GM18858 (cell line): ENCODE measurements around the gene FGD3.
"Not testable (repeated sequence)": the region's sequence is repeated elsewhere in the genome, so short reads cannot be mapped to it uniquely, and the experiment has no call there.

Experiments
- ATAC-seq: cut with Tn5 transposase; IDR thresholded peaks from one replicate; pipeline ENCODE4 v1.9.1; 2021; ENCODE audit not compliant: unreplicated experiment

FGD3 gene

DNA sequence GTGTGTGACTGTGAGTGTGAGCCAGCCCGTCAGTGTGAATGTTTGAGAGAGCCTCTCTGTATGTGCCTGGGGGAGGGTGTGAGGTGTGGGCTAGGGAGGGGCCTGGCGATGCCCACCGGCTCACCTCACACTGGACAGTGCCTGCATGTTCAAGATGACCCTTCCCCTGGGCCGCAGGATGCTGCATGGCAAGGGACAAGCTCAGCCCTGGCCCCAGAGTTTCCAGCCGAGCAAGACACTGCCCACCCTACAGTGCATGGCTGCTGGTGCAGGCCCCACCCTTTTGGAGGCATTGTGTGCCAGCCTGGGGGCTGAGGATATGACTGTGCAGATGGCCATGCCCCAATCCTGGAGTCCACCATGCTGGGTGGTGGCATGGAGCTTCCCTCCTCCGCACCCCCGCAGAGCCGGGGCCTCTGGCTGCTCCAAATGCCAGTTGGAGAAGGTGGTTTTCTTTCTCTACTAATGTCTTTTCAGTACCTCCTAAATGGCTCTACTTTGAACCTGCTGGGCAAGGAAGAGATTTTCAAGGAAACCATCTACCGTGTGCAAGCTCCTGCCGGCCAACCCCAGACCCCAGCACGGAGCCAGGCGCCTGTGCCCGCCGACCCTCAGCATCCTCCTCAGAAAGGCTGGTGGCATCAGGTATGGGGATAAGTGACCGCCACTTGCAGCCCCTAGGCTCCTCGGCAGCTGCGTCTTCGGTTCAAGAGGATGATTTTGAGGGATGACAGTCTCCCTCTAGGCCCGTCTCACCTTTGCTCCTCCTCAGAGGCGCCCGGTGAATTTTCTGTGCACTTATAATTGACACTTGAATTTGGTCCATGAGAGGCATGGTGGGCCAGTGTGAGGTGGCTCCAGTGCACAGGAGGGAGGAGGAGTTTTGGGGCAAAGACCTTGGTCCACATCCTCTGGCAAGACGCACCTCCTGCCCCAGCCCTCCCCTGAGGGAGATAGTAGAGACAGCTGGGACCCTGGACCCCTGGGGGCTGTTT lies 27.7 kb downstream of the FGD3 start:
- ATAC-seq, result no peak

DNA sequence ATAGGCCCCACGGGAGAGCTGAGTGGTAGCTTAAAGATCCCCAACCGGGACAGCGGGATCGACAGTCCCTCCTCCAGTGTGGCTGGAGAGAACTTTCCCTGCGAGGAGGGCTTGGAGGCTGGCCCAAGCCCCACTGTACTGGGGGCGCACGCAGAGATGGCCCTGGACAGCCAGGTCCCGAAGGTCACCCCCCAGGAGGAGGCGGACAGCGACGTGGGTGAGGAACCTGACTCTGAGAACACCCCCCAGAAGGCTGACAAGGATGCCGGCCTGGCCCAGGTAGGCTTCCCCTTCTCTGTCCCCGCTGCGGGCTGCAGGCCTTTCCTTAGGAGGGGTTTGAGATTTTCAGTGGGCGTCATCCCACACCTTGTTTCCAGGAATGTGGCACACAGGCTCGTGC lies 29.1 kb downstream of the FGD3 start:
- no peak for ATAC-seq

DNA sequence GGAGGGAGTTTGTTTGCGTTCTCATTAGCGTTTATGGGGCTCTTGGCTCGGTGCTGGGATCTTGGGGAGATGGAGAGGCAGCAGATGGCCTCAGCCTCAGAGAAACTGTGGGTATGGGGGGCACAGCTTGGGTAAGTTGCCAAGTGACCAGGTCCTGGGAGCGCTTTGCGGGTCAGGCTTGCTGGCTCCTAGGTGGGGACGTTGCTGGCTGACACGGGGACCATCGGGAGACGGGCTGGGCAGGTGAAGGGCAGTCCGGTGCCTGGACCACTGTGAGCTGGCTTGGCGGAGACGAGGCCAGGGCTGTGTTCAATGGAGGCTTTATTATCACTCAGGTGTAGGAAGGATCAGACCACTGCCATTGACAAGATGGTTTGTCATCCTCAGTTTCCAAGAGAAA lies 30.0 kb downstream of the FGD3 start:
- no peak for ATAC-seq

DNA sequence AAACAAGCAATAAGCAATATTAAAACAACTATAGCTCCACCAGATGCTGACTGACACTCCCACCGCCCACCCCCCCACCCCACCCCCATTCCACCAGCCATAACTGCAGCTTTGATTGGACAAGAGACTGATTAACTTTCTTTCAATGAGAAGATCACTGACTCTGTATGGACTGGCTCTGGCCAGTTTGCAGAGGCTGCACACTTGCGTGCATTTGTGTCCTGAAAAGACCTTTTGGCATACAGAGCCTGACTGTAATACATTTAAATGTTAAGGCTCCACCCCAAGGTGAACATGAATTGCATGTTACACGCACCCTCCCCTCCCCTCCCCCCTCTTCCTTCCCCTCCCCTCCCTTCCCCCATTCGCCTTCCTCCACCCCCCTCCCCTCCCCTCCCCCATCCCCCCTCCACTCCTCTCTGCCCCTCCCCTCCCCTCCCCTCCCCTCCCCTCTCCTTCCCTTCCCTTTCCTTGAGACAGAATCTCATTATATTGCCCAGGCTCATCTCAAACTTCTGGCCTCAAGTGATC lies 31.1 kb downstream of the FGD3 start:
- no peak for ATAC-seq

DNA sequence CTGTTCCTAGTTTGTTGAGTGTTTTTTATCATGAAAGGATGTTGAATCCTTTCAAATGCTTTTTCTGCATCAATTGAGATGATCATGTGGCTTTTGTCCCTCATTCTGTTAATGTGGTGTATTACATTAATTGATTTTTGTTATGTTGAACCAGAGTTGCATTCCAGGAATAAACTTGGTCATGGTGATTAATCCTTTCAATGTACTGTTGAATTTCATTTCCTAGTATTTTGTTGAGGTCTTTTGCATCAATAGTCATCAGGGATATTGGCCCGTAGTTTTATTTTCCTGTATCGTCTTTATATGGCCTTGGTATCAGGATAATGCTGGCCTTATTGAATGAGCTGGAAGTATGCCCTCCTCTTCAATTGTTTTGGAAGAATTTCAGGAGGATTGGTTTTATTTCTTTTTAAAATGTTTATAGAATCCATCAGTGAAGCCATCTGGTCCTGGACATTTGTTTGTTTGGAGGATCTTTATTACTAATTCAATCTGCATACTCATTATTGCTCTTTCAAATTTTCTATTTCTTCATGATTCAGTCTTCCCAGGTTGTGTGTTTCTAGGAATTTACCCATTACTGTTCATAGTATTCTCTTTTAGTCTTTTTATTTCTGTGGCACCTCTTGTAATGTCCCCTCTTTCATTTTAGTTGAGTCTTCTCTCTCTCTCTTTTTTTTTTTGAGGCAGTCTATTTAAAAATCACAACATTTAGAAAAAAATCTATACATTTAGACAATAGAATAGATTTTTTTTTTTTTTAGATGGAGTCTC lies 32.1 kb downstream of the FGD3 start:
- ATAC-seq, result no peak

DNA sequence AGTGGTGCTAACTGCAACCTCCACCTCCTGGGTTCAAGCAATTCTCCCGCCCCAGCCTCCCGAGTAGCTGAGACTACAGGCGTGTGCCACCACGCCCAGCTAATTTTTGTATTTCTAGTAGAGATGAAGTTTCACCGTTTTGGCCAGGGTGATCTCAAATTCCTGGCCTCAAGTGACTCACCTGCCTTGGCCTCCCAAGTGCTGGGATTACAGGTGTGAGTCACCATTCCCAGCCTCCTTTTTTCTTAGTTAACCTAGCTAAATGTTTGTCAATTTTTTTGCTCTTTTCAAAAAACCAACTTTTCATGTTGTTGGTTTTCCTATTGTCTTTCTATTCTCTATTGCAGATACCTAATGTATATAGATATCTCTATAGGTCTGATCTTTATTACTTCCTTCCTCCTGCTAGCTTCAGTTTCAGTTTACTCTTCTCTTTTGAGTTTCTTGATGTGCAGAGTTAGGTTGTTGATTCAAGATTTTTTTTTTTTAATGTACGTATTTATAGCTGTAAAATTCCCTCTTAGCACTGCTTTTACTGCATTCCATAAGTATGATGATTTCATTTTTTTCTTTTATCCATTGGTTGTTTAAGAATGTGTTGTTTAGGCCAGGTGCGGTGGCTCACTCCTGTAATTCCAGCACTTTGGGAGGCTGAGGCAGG lies 32.9 kb downstream of the FGD3 start:
- ATAC-seq, result no peak

DNA sequence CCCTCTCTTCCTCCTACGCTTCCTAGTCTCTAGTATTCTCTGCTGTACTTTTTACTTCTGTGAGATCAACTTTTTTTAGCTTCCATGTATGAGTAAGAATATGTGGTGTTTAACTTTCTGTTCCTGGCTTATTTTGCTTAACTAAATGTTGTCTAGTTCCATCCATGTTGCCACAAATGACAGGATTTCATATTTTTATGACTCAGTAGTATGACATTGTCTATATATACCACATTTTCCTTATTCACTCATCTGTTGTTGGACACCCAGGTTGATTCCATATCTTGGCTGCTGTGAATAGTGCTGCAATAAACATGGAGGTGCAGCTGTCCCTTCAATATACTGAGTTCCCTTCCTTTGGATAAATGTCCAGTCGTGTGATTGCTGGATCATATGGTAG lies 34.8 kb downstream of the FGD3 start:
- no peak for ATAC-seq

DNA sequence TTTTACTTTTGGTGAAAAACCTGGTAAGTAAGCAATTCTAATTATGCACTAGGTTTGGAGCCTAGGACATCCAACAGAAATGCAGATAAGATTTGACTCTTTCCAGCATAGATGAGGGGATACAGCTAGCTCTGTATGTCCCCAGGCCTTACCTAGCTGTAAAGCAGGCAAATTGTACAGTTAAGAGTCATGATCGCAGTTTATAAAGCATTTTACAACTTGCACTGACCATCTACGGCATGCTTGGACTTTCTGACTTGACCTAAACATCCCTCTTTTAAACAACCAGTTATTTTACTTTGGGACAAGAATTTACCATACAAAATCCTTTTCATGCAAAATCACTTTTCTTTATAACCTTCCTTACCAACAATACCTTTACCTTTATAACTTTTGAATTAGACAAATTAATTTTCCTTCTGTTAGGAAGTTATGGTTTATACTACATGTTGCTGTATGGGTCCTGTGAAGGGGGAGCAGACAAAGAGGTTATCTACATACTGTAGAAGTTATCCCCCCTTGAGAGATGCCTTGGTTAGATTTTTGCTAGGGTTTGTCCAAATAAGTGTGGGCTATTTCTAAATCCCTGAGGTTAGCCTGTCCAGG lies 36.8 kb downstream of the FGD3 start:
- ATAC-seq, result no peak

DNA sequence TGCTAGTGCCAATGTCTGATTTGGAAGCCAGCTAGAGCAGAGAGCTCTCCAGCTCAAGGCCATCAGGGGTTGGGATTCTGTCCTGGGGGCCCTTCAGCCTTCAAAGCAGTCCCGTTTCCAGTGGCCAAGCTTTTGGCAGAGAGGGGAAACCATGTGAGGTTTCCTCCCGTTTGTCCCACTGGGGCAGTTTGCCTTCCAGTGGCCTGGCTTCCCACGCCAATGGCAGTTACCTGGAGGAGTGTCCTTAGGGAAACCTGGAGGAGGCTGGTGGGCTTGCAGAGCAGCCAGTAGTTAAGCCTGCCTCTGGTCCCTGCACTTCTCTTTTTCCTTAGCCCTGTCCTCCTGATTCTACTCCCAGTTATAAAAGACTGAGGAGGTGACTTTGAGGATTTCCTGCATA lies 37.7 kb downstream of the FGD3 start:
- no peak for ATAC-seq

DNA sequence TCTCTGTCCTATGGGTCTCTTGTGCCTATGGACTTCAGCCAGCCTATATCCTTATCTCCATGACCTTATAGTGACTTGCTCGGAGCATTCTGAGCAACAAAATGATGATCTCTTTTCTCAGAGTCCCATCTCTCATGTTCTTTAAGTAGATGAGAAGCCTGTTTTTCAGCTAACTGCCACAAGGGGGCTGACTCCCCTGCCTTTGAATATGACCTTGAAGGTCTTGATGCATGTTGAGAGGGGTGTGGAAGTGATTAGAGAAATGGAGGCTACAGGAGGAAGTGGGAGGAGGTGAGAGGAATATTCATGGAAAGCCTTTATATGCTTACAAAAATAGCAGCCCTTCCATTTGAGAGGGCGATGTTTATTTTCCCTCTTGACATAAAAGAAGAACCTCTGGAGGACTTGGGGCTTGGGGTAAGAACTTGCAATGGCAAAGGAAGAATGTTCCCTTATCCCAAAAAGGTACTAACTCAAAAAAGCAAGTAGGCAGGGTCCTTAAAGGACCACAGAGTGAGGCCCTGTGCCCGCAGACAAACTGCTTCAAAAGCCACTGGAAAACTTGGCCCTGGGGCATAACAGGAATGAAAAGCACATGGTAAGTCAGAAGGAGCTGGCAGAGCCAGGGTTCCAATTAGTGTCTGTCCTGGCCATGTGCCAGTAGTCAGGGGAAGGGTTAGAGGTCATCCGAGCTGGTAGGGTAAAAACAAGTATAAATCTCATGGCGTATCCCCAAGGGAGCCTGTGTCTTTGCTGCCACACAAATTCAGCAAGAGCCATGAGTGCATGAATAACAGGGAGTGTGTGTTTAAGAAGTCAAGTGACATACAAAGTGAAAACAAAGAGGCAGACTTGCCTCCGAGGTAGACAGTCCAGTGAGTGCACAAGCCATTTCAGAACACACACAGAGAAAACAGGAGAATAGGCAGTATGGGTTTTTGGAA lies 39.1 kb downstream of the FGD3 start:
- no peak for ATAC-seq

DNA sequence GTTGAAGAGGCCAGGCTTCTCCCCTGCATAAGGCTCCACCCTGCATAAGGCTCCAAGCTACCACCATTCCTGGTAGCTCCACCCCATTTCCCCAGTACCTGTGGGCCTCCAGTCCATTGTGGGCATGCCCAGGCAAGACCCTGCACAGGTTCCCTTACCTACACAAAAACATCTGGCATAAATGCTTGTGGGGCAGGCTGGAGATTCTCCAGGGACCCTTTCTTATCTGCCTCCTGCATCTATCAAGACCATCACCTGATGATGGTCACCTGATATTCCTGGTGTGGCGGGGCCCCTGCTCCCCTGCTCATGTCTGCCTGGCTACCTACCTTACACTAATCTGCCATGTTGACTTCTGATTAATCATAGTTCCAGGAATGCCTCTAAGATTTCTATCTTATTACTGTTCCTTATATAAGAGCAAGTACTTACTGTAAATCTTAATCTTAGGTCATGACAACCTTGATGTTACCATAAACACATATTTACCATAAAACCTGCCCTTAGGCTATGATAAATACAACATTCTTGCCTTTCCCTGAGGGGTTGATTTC lies 41.0 kb downstream of the FGD3 start:
- no peak for ATAC-seq

DNA sequence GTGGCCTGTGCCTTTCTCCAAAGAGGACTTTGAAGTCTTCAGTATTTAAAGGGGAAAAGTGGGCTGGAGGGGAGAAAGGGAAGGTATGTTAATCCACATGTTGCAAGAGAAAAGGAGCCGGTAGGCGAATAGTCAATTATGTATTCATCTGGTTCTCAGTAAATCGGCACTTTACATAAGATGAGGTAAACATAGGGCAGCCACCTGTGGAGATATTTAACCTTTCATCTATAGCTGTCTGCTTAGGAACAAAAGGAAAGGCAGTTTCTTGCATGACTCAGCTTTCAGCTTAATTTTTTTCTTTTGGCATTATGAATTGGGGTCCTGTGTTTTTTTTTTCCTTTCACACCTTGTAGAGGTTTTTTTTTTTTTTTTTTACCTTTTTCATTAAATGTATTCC lies 42.2 kb downstream of the FGD3 start:
- no peak for ATAC-seq

DNA sequence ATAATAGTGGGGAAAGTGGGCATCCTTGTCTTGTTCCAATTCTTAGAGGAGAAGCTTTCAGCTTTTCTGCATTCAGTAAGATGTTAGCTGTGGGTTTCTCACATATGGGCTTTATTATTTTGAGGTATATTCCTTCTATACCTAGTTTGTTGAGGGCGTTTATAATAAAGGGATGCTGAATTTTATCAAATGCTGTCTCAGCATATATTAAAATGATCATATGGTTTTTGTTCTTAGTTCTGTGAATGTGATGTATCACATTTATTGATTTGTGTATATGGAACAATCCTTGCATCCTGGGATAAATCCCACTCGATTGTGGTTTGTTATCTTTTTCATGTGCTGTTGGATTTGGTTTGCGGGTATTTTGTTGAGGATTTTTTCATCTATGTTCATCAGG lies 43.1 kb downstream of the FGD3 start:
- ATAC-seq, result no peak

DNA sequence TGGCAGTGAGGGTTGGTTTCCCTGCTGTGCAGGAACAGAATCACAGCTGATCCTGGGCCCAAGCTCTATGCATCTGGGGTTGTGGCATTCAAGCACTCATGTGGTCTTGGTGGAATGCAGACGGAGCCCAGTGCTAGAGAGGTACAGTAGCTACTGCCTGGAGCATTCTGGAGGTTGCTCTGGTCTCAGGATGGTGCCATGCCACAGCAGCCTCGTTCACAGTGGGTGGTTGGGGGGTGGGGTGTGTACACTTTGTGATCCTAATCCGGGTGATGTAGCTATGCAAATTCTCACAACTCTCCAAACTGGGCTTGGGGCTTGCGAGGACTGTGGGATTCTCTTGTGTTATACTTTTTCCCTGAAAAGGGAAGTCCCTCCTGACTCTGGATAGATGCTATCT lies 45.2 kb downstream of the FGD3 start:
- ATAC-seq, result no peak

DNA sequence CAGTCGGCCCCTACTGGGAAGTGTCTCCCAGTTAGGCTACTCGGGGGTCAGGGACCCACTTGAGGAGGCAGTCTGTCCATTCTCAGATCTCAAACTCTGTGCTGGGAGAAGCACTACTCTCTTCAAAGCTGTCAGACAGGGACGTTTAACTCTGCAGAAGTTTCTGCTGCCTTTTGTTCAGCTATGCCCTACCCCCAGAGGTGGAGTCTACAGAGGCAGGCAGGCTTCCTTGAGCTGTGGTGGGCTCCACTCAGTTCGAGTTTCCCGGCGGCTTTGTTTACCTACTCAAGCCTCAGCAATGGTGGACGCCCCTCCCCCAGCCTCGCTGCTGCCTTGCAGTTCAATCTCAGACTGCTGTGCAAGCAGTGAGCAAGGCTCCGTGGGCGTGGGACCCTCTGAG lies 51.5 kb downstream of the FGD3 start:
- not testable (repeated sequence) for ATAC-seq

DNA sequence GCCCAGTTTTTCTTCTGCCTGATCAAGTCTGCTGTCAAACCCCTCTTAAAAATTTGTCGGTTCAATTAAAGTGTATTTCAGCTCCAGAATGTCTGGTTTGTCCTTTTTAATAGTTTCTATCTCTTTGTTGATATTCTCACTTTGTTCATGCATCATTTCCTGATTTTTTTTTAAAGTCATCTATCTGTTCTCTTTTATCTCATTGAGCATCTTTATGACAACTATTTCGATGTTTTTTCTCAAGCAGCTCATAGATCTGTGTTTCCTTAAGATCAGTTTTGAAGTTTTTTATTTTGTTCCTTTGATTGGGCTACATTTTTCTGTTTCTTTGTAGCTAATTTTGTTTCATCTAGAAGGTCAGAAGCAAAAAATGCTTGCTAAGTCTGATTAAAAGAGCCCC lies 53.7 kb downstream of the FGD3 start:
- no peak for ATAC-seq

DNA sequence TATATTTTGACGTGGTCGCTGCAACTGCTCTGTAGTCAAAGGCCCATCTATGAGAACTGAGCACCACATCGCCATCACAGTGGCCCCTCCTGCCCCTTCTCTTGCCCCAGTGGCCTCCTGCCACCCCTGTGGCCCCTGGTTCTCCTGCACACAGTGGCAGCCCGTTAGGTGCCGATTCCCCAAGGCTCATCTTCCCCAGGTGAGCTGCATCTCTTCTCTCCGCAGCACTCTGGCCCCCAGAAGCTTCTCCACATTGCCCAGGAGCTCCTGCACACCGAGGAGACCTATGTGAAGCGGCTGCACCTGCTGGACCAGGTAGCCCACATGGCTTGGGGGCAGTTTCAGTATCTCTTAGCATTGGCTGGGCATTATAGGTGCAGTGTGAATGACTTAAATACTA lies 55.4 kb downstream of the FGD3 start:
- ATAC-seq, result no peak

DNA sequence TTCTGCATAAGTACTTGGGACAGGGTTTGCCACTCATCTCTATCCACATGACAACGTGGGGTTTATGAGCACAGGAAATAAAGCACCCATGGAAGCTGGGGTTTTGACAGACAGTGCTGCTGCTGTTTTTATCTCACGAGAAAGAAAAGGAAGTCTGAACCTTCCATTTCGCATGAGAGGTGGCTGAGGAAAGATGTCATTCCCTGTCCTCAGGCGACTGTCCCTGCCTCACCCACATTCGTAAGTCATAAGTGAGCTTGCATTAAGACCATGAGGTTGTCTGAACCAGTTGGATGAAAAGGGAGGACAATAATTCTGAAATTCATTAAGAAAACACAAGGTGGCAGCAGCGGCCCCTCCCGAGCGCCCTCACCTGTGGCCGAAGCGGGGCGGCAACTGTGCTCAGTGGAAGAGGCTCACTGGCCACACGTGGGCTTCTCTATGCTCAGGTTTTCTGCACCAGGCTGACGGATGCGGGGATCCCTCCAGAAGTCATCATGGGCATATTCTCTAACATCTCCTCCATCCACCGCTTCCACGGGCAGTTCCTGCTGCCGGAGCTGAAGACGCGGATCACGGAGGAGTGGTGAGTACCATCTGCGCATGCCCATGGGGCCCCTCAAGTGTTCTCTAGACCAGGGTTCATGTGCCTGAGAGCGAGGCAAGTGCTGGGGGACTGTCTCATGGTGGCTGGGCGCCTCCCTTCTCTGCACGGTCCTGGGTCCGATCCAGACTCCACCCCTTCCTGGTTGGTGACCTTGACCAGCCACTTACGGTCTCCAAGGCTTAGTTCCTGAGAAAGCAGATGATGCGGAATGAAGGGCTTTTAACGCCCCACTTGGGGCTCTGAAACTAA lies 56.5 kb downstream of the FGD3 start:
- no peak for ATAC-seq

DNA sequence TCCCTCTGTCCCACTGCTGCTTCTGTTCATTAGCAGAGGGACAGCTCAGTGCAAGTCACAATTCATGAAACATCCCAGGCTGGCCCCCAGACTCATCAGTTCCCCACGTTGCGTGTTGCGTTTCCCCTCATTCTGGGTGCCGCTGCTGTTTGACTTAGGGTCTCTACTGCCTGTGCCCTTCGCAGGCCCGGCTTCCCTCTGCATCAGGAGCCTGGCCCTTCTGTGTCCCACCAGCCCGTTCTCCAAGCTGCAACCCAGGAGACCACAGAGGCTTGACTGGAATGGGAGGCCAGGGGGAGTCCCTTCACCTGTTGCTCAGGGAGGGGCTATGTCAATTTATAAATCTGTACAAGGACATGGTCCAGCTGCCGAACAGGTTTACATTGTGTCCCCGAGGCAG lies 57.2 kb downstream of the FGD3 start:
- no peak for ATAC-seq
